Neural progenitor cell (in vitro differentiated cells): Measurements from ENCODE around the gene MRPL36. TPM values are rescaled to one million over a fixed set of nuclear protein-coding genes. Genes with fewer than 3 reads are reported as not detected.
A peak's percentile ranks its signal among the peaks of the same experiment; 100 is the strongest.

Experiments used
- DNase-seq: peaks from one replicate; pipeline ENCODE4 v3.0.0-alpha.2; 2016; ENCODE audit warnings: low spot score
- H2AFZ ChIP-seq: fragments of 200-600 bp; sonication (generic); replicated peaks from 2 replicates; pipeline ENCODE4 v1.6.1; 2016; ENCODE audit warnings: antibody characterized with exemption
- H3F3A ChIP-seq: fragments of 200-600 bp; sonication (generic); 2 replicates; pipeline ENCODE4 v1.6.1; 2016; ENCODE audit warnings: antibody characterized with exemption, low read depth
- H3K27ac ChIP-seq: fragments of 200-600 bp; sonication (generic); 2 replicates; pipeline ENCODE4 v1.5.1; 2016; ENCODE audit warnings: mild to moderate bottlenecking
- H3K27me3 ChIP-seq: fragments of 200-600 bp; sonication (generic); 2 replicates; pipeline ENCODE4 v1.6.1; 2016; ENCODE audit warnings: mild to moderate bottlenecking, moderate library complexity
- H3K36me3 ChIP-seq: fragments of 200-600 bp; sonication (generic); 2 replicates; pipeline ENCODE4 v1.5.1; 2016
- H3K4me1 ChIP-seq: fragments of 200-600 bp; sonication (generic); 2 replicates; pipeline ENCODE4 v1.6.1; 2016; ENCODE audit warnings: mixed run types
- H3K4me2 ChIP-seq: fragments of 200-600 bp; sonication (generic); 2 replicates; pipeline ENCODE4 v1.6.1; 2016
- H3K4me3 ChIP-seq: fragments of 200-600 bp; sonication (generic); 2 replicates; pipeline ENCODE4 v1.5.1; 2016
- H3K79me2 ChIP-seq: fragments of 200-600 bp; sonication (generic); 2 replicates; pipeline ENCODE4 v1.6.1; 2016; ENCODE audit warnings: low read depth
- H3K9ac ChIP-seq: fragments of 200-600 bp; sonication (generic); 2 replicates; pipeline ENCODE4 v1.6.1; 2016
- H3K9me3 ChIP-seq: fragments of 200-600 bp; sonication (generic); 2 replicates; pipeline ENCODE4 v1.5.1; 2016; ENCODE audit warnings: low read depth
- H4K20me1 ChIP-seq: fragments of 200-600 bp; sonication (generic); 2 replicates; pipeline ENCODE4 v1.6.1; 2016; ENCODE audit warnings: low read depth
- H3K27ac Mint-ChIP-seq: 3 replicates; pipeline ENCODE4 v1.8.0; 2021; ENCODE audit warnings: mixed read lengths
- H3K27me3 Mint-ChIP-seq: 2 replicates; pipeline ENCODE4 v1.8.0; 2022; ENCODE audit warnings: low read depth, mild to moderate bottlenecking, inconsistent platforms, moderate library complexity, mixed read lengths; ENCODE audit not compliant: insufficient read depth
- H3K36me3 Mint-ChIP-seq: 3 replicates; pipeline ENCODE4 v1.8.0; 2021; ENCODE audit warnings: mixed read lengths
- H3K4me1 Mint-ChIP-seq: 3 replicates; pipeline ENCODE4 v1.8.0; 2021; ENCODE audit warnings: mixed read lengths
- H3K4me3 Mint-ChIP-seq: 3 replicates; pipeline ENCODE4 v1.8.0; 2021; ENCODE audit warnings: mild to moderate bottlenecking, moderate library complexity, mixed read lengths
- H3K9me3 Mint-ChIP-seq: 3 replicates; pipeline ENCODE4 v1.8.0; 2020; ENCODE audit warnings: mixed read lengths
- EZH2 ChIP-seq: fragments of 200-600 bp; sonication (generic); IDR thresholded peaks from 2 replicates; pipeline ENCODE4 v1.6.1; 2017; ENCODE audit warnings: antibody characterized with exemption, mild to moderate bottlenecking, moderate library complexity
- EZH2phosphoT487 ChIP-seq: fragments of 200-600 bp; sonication (generic); IDR thresholded peaks from 2 replicates; pipeline ENCODE4 v1.6.1; 2017; ENCODE audit warnings: antibody characterized with exemption
- total RNA-seq: library from RNA; depleted of rRNA; stranded (reverse); fragments of >200 nt; gene quantifications from 2 replicates; pipeline ENCODE4 v1.2.3, GENCODE V29; 2015; ENCODE audit warnings: low replicate concordance
- TF ChIP-seq, protein P1 (sequence below): fragments of 200-600 bp; sonication (generic); IDR thresholded peaks from 2 replicates; pipeline ENCODE4 v1.5.1; 2017; ENCODE audit warnings: antibody characterized with exemption, mild to moderate bottlenecking

Gene MRPL36
- total RNA-seq, 1 donor from 2014 or later, result 22.2 TPM

DNA sequence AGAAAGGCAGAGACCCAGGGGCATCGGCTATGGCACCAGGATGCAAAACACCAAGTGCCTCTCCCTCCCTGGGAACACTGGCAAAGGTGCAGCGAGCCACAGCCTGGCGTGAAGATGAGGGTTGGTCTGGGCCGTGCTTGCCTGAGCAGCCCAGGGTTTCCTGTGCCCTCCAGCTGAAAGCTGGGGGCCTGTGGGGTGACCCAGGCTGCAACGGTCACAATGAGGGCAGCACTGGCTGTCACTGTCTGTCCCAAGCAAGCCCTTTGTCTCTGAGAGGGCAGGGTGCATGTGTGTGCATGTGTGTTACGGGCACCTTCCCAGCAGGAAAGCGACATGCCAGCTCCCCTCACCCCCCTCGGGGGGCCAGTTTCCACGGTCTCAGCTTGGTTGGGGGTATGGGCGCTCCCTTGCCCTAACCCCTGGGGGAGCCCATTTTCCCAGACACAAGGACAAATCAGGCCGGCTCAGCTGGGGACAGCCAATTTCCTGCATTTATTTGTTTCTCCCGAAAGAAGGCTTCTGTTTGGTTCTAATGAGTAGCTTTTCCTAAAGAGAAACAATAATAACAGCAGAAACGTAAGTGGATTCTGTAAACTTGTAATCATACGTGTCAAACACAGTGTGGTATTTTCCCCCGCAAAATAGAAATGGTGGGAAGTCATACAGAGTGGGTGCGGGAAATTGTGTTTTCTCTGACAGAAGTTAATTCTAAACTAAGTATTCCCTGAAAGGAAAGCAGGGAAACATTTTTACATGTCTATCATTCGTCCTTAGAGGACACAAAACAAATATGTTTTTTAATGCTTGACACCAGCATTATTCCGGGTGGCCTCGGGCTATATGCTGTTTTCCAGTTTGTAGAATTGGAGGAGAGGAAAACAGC is 21.3 kb downstream of the MRPL36 start:
- Histone ChIP-seq H3K4me2 (no peak overlapping the region), H2AFZ (peak overlapping the region; percentile 5), H3K4me1 (peaks cover 4% of the 10 kb centered on the region), H3K9ac (no peak overlapping the region), H3K4me3 (no peak overlapping the region), H3F3A (no peaks in the 10 kb centered on the region), H4K20me1 (no peaks in the 10 kb centered on the region), H3K27me3 (no peaks in the 10 kb centered on the region), H3K79me2 (no peaks in the 10 kb centered on the region), H3K27ac (no peak overlapping the region), H3K36me3 (no peaks in the 10 kb centered on the region), H3K9me3 (no peaks in the 10 kb centered on the region)
- Mint-ChIP-seq H3K4me3 (no peak overlapping the region), H3K27ac (no peak overlapping the region), H3K36me3 (no peaks in the 10 kb centered on the region), H3K27me3 (no peaks in the 10 kb centered on the region), H3K9me3 (no peaks in the 10 kb centered on the region), H3K4me1 (peaks cover 13% of the 10 kb centered on the region)
- no peak for DNase-seq
- TF ChIP-seq EZH2phosphoT487 (no peak), EZH2 (no peak)
- TF ChIP-seq, protein P1, sequence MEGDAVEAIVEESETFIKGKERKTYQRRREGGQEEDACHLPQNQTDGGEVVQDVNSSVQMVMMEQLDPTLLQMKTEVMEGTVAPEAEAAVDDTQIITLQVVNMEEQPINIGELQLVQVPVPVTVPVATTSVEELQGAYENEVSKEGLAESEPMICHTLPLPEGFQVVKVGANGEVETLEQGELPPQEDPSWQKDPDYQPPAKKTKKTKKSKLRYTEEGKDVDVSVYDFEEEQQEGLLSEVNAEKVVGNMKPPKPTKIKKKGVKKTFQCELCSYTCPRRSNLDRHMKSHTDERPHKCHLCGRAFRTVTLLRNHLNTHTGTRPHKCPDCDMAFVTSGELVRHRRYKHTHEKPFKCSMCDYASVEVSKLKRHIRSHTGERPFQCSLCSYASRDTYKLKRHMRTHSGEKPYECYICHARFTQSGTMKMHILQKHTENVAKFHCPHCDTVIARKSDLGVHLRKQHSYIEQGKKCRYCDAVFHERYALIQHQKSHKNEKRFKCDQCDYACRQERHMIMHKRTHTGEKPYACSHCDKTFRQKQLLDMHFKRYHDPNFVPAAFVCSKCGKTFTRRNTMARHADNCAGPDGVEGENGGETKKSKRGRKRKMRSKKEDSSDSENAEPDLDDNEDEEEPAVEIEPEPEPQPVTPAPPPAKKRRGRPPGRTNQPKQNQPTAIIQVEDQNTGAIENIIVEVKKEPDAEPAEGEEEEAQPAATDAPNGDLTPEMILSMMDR, result no peak

DNA sequence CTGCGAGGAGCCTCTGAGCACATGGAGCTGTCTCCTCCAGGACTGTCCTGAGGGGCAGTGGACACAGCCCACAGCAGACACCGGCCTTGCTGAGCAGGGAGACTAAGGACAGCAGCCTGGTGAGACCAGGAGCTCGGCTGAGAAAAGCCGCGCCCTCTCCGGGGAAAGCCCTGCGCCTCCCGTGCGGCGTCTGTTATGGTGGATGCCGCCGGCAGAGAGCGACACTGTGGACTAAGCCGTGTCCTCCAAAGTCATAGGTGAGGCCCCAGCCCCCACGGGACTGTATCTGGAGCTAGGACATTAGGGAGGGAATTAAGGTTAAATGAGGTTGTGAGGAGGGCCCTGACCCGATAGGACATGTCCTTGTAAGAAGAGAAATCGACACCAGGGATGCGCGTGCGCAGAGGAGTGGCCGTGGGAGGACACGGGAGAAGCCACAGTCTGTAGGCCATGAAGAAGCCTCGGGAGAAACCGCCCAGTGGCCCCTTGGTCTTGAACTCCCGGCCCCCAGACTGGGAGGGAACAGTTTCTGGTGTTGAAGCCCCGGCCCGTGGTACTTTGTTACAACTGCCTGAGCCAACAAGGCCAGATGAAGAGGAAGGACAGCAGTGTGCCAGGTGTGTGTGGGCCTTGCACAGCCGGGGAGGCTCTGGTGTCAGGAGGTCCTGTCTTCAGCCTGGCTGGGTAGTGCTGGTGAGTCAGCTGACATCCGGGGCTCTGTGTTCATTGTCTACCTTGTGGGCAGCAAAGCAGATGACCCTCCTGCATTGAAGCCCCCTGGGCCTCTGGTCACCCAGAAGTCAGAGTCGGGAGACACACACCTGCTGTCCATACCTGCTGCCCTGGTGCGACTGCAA is 22.1 kb downstream of the MRPL36 start:
- Mint-ChIP-seq H3K4me3 (no peak overlapping the region), H3K27ac (no peak overlapping the region), H3K4me1 (peaks cover 4% of the 10 kb centered on the region), H3K9me3 (no peaks in the 10 kb centered on the region), H3K36me3 (no peaks in the 10 kb centered on the region), H3K27me3 (no peaks in the 10 kb centered on the region)
- Histone ChIP-seq H3K4me3 (no peak overlapping the region), H3K36me3 (no peaks in the 10 kb centered on the region), H3K79me2 (no peaks in the 10 kb centered on the region), H3K4me1 (peaks cover 4% of the 10 kb centered on the region), H2AFZ (no peak overlapping the region), H4K20me1 (no peaks in the 10 kb centered on the region), H3K9ac (no peak overlapping the region), H3F3A (no peaks in the 10 kb centered on the region), H3K9me3 (no peaks in the 10 kb centered on the region), H3K27me3 (no peaks in the 10 kb centered on the region), H3K27ac (no peak overlapping the region), H3K4me2 (no peak overlapping the region)
- TF ChIP-seq EZH2phosphoT487 (no peak), EZH2 (no peak)
- TF ChIP-seq, protein P1, result no peak
- DNase-seq, result no peak

DNA sequence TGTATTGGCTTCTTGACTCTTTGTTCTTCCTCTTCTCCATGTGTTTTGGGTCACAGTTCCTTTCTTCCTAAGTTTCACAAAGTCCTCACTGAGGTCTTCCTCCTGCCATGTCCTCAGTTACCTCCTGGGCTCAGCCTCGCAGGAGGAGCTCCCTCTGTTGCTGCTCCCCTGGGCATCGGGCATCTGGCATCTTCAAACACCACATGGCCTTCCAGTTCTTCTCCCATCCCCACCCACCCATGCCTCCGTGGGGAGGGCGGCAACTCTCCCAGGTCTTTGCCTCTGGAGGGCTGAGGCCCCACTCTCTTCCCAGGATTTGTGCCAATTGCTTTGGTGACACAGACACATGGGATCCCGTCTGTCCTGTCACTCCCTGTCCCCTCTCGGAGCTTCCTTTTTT is 22.8 kb downstream of the MRPL36 start:
- Mint-ChIP-seq H3K36me3 (no peaks in the 10 kb centered on the region), H3K27me3 (peaks cover 3% of the 10 kb centered on the region), H3K4me1 (peaks cover 2% of the 10 kb centered on the region), H3K27ac (no peak overlapping the region), H3K4me3 (no peak overlapping the region), H3K9me3 (no peaks in the 10 kb centered on the region)
- H3K27me3 ChIP-seq, result no peaks in the 10 kb centered on the region
- H3K79me2 ChIP-seq, result no peaks in the 10 kb centered on the region
- H3K4me3 ChIP-seq, result no peak overlapping the region
- no peaks in the 10 kb centered on the region for H3F3A ChIP-seq
- no peak overlapping the region for H3K4me2 ChIP-seq
- DNase-seq, result no peak
- TF ChIP-seq, protein P1, result no peak
- no peak for TF ChIP-seq EZH2
- TF ChIP-seq EZH2phosphoT487, result no peak
- H3K36me3 ChIP-seq, result no peaks in the 10 kb centered on the region
- H2AFZ ChIP-seq, result no peak overlapping the region
- H4K20me1 ChIP-seq, result no peaks in the 10 kb centered on the region
- no peaks in the 10 kb centered on the region for H3K9me3 ChIP-seq
- H3K9ac ChIP-seq, result no peak overlapping the region
- H3K4me1 ChIP-seq, result peaks cover 4% of the 10 kb centered on the region
- no peak overlapping the region for H3K27ac ChIP-seq
